ENCODE data around the gene KRT76.
"Not testable (repeated sequence)": the region's sequence is repeated elsewhere in the genome, so short reads cannot be mapped to it uniquely, and the experiment has no call there.

Gene KRT76

GRCh38 chr12:52796429-52796794, 19.3 kb upstream of the KRT76 start:
- H3K4me3 ChIP-seq (ENCODE audit: low read depth, low read length), result no peak overlapping the region
- POLR2A ChIA-PET, result no interaction called here
- no peak for DNase-seq (ENCODE audit: low read depth, low spot score)
- CTCF ChIA-PET, result interaction anchor here (1.5 kb wide), 1 partner anchor 88 kb away, joined by 4 read pairs; no protein-coding TSS in a partner anchor
- TF ChIP-seq CTCF (IDR thresholded peaks at IDR 0.05; ENCODE audit: insufficient read depth, low read length, missing control alignments), result no peak

DNA sequence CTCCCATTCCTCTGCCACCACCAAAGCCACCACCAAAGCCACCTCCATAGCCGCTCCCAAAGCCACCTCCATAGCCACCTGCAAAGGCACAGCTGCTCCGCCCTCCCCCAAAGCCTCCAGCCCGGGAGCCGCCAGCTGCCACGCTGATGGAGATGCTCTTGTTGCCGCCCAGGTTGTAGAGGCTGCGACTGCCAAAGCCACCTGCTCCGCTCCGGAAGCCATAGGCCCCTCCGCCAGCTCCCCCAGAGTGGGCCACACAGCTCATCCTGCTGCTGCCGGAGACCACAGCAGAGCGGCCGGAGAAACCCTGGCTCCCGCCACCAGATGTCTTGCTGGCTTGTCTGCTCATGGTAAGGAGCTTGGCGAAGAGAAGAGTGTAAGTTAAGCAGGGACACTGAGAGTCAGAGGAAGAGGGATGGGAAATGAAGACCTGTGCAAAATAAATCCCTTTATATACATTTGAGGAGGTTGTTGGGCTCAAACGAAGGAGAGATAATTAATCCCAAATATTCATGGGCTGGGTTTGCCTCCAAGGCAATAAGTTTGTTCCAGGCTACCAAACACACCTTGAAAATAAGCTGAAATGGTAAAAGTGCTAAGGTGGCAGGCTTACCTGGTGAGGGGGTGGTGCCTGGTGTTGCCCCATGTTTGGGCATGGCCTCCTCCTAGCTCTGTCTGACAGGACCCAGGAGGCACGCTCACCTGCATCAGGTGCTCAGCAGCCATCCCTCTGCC, 18.7 kb upstream of the KRT76 start, which contains the start of gene KRT3:
Gene KRT3, minus strand, starts transcription at position 424 of the 735 bp plus-strand sequence. Its CDS starts 75 bp downstream, at position 349.
- no peak for TF ChIP-seq CTCF (IDR thresholded peaks at IDR 0.05; ENCODE audit: insufficient read depth, low read length, missing control alignments)
- ChIA-PET POLR2A (no interaction called here), CTCF (no interaction called here)
- H3K4me3 ChIP-seq (ENCODE audit: low read depth, low read length), result no peak within 1 kb of the TSS
- no peak for DNase-seq (ENCODE audit: low read depth, low spot score)

GRCh38 chr12:52795332-52795674, 18.2 kb upstream of the KRT76 start:
- H3K4me3 ChIP-seq (ENCODE audit: low read depth, low read length); CTCF ChIA-PET; DNase-seq (ENCODE audit: low read depth, low spot score); POLR2A ChIA-PET: not testable (repeated sequence)

DNA sequence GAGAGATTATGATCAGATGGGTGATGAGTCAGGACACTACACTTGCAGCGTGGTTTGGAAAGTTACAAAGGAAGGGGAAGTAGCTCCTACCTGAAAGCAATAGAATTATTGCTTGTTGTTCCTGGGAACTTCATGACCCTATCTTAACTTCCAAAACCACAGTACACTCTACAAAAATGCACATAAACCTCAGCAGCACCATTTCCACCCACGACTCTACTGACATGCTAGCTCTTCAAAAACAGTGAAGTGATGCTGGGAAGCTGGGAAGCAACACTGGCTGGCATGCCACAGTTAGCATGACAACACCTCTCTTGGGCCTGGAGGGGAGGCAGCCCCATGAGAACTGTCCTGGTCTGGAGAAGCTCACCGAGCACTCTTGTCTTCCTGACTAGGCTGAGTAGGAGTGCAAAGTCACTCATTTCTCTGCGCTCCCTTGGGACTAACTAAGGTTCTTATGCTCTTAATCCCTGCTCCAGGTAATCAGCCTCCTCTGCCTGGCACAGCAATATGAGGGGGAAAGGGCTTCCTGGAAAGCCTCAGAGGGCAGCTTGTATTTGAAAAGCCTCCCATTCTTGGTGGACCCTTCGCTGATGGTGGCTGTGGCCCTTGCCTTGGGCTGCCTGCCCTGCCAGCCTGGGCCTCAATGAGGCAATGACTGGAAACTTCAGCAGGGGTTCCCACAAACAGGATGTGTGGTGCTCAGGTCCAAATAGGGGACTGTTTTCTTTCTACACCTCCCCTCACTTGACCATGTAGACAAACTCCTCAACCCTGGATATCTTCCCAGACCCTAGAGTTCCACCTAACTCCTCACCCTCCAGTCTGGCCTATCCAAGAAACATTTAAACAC, 17.6 kb upstream of the KRT76 start:
- H3K4me3 ChIP-seq (ENCODE audit: low read depth, low read length), result no peak overlapping the region
- POLR2A ChIA-PET, result interaction anchor here (0.6 kb wide), 1 partner anchor 44 kb away, joined by 3 read pairs; no protein-coding TSS in a partner anchor
- no peak for TF ChIP-seq CTCF (IDR thresholded peaks at IDR 0.05; ENCODE audit: insufficient read depth, low read length, missing control alignments)
- CTCF ChIA-PET, result no interaction called here
- no peak for DNase-seq (ENCODE audit: low read depth, low spot score)

DNA sequence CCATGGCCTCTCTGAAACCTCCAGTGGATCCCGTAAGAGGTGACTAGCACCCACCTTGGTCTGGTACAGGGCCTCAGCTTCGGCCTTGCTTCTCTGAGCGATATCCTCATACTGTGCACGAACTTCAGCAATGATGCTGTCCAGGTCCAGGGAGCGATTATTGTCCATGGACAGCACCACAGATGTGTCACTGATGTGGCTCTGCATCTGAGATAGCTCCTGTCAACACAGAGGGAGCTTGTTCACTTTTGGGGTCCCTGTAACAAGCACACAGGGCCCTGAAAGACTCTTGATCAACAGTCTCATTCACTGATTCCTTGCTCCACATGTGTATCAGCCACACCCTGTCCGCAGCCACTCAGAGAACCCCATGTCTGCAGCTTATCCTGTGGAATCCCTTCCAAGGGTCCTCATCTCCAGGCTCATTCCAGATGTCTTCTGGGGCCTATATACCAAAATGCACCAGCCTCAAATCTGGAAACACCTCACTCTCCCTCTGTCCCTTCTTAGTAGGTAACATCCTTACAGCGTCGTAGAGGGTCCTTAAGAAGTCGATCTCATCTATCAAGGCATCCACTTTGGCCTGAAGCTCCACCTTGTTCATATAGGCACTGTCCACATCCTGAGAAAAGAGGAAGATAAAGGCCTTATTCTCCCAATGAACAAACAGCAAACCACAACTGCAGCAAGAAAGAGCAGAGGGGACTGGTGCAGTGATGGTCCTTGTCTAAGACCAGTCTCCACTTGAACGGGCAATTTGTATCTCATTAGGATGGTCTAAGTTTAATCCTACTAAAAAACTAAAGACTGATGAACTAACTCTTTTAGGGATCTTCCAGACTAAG, 15.3 kb upstream of the KRT76 start:
- ChIA-PET POLR2A (no interaction called here), CTCF (interaction anchor here (0.6 kb wide), 1 partner anchor 51 kb away, joined by 3 read pairs; no protein-coding TSS in a partner anchor)
- no peak for TF ChIP-seq CTCF (IDR thresholded peaks at IDR 0.05; ENCODE audit: insufficient read depth, low read length, missing control alignments)
- no peak for DNase-seq (ENCODE audit: low read depth, low spot score)
- H3K4me3 ChIP-seq (ENCODE audit: low read depth, low read length), result no peak overlapping the region

GRCh38 chr12:52791271-52792184, 14.4 kb upstream of the KRT76 start:
- ChIA-PET CTCF (interaction anchor here (0.6 kb wide), 1 partner anchor 50 kb away, joined by 3 read pairs; no protein-coding TSS in a partner anchor), POLR2A (no interaction called here)
- no peak for TF ChIP-seq CTCF (IDR thresholded peaks at IDR 0.05; ENCODE audit: insufficient read depth, low read length, missing control alignments)
- H3K4me3 ChIP-seq (ENCODE audit: low read depth, low read length), result no peak overlapping the region
- no peak for DNase-seq (ENCODE audit: low read depth, low spot score)
